Loucy (cell line): ENCODE measurements around the gene PGRMC2.

Source experiments
- CTCF ChIP-seq: fragments of 200-600 bp; sonication (generic); conservative IDR thresholded peaks from 2 replicates; pipeline ENCODE4 v1.5.1; 2014; ENCODE audit warnings: mild to moderate bottlenecking, antibody characterized with exemption, low read length
- EZH2phosphoT487 ChIP-seq: fragments of 200-600 bp; IDR thresholded peaks from 2 replicates; pipeline ENCODE4 v1.6.1; 2018; ENCODE audit warnings: antibody characterized with exemption, mild to moderate bottlenecking, moderate library complexity, borderline replicate concordance

- TF ChIP-seq CTCF = no peak
- TF ChIP-seq EZH2phosphoT487 = no peak
These were observed 33.0 kb upstream of the PGRMC2 start for GRCh38 chr4:128320656-128321055.
